ENCODE measurements around the gene SFXN1.

GRCh38 chr5:175469916-175470315 is 8.4 kb upstream of the SFXN1 start:
- TF ChIP-seq CTCF (IDR thresholded peaks at IDR 0.05) (no peak), POLR2A (IDR thresholded peaks at IDR 0.05) (no peak)
